HEK293 (cell line): ENCODE data around the gene MYL4.
A peak's percentile ranks its signal among the peaks of the same experiment; 100 is the strongest.
"Not testable (repeated sequence)": the region's sequence is repeated elsewhere in the genome, so short reads cannot be mapped to it uniquely, and the experiment has no call there.

Experiments used
- CTCF ChIA-PET: fragments of 350-600 bp; formaldehyde crosslinking; extraction: SDS; loops from one replicate; lab custom pipeline; 2021; ENCODE audit warnings: antibody characterized with exemption; lab: Yijun Ruan, JAX
- POLR2A ChIA-PET: fragments of 300-600 bp; formaldehyde crosslinking; extraction: SDS; loops from one replicate; lab custom pipeline; 2020; ENCODE audit warnings: antibody characterized with exemption, inconsistent platforms; lab: Yijun Ruan, JAX
- H3K27ac ChIP-seq: fragments of 200-500 bp; sonication (Bioruptor generic); 2 replicates; pipeline ENCODE4 v1.5.1; 2014; ENCODE audit warnings: low read depth, low read length, control low read depth, inconsistent platforms; ENCODE audit errors: extremely low read depth
- H3K36me3 ChIP-seq, 2 experiments: fragments of 200-500 bp in 1 of 2; sonication (Bioruptor generic) in 1 of 2; 1 replicate in 1 of 2; 2 replicates in 1 of 2; pipeline ENCODE4 v1.5.1; 2014 to 2017; ENCODE audit warnings: inconsistent platforms in 2 of 2, low read length in 2 of 2; ENCODE audit not compliant: control insufficient read depth in 2 of 2, insufficient read depth in 1 of 2
- H3K4me1 ChIP-seq: fragments of 200-500 bp; sonication (Bioruptor generic); 2 replicates; pipeline ENCODE4 v1.5.1; 2014; ENCODE audit warnings: mild to moderate bottlenecking, low read length, inconsistent platforms; ENCODE audit not compliant: control insufficient read depth, insufficient read depth
- H3K4me3 ChIP-seq: 2 replicates; pipeline ENCODE4 v1.5.1; 2011; ENCODE audit warnings: low read depth, mild to moderate bottlenecking, control low read depth, low read length, moderate library complexity
- H3K9me3 ChIP-seq: fragments of 200-500 bp; sonication (Bioruptor generic); 2 replicates; pipeline ENCODE4 v1.5.1; 2014; ENCODE audit warnings: low read depth, low read length, inconsistent platforms; ENCODE audit not compliant: control insufficient read depth, insufficient read depth
- GFI1B ChIP-seq: fragments of 450-650 bp; formaldehyde crosslinking; IDR thresholded peaks from 2 replicates; pipeline ENCODE4 v1.5.1; 2016; ENCODE audit warnings: missing biosample characterization, missing genetic modification characterization
- IKZF3 ChIP-seq: fragments of 450-650 bp; IDR thresholded peaks from 2 replicates; pipeline ENCODE4 v1.5.0; 2018; ENCODE audit warnings: missing biosample characterization, mild to moderate bottlenecking, missing genetic modification characterization, moderate library complexity
- PRDM1 ChIP-seq: fragments of 450-650 bp; formaldehyde crosslinking; IDR thresholded peaks from 2 replicates; pipeline ENCODE4; 2016; ENCODE audit warnings: missing biosample characterization, missing genetic modification characterization
- REPIN1 ChIP-seq: fragments of 450-650 bp; formaldehyde crosslinking; IDR thresholded peaks from 2 replicates; pipeline ENCODE4 v1.5.1; 2017; ENCODE audit warnings: missing biosample characterization, missing genetic modification characterization, low read depth
- ZNF114 ChIP-seq: fragments of 450-650 bp; formaldehyde crosslinking; IDR thresholded peaks from 2 replicates; pipeline ENCODE4 v1.5.0; 2017; ENCODE audit warnings: missing biosample characterization, missing genetic modification characterization
- ZNF121 ChIP-seq: fragments of 450-650 bp; formaldehyde crosslinking; IDR thresholded peaks from 2 replicates; pipeline ENCODE4 v1.5.1; 2016; ENCODE audit warnings: missing biosample characterization, missing genetic modification characterization
- ZNF211 ChIP-seq: fragments of 450-650 bp; formaldehyde crosslinking; IDR thresholded peaks from 2 replicates; pipeline ENCODE4 v1.5.1; 2016; ENCODE audit warnings: low read depth, missing biosample characterization, missing genetic modification characterization
- ZNF366 ChIP-seq: fragments of 450-650 bp; formaldehyde crosslinking; conservative IDR thresholded peaks from 2 replicates; pipeline ENCODE4 v1.5.1; 2016; ENCODE audit warnings: missing biosample characterization, missing genetic modification characterization
- ZNF433 ChIP-seq: fragments of 450-650 bp; formaldehyde crosslinking; IDR thresholded peaks from 2 replicates; pipeline ENCODE4 v1.5.1; 2016; ENCODE audit warnings: missing biosample characterization, missing genetic modification characterization, low read depth
- ZNF571 ChIP-seq: fragments of 450-650 bp; formaldehyde crosslinking; IDR thresholded peaks from 2 replicates; pipeline ENCODE4 v1.5.0; 2017; ENCODE audit warnings: missing biosample characterization, missing genetic modification characterization
- ZNF596 ChIP-seq: fragments of 450-650 bp; IDR thresholded peaks from 2 replicates; pipeline ENCODE4 v1.5.0; 2018; ENCODE audit warnings: missing biosample characterization, mild to moderate bottlenecking, missing genetic modification characterization, moderate library complexity
- ZNF660 ChIP-seq: fragments of 450-650 bp; IDR thresholded peaks from 2 replicates; pipeline ENCODE4 v1.5.1; 2018; ENCODE audit warnings: missing biosample characterization, mild to moderate bottlenecking, missing genetic modification characterization
- ZNF664 ChIP-seq: fragments of 450-650 bp; formaldehyde crosslinking; IDR thresholded peaks from 2 replicates; pipeline ENCODE4 v1.5.1; 2016; ENCODE audit warnings: missing biosample characterization, missing genetic modification characterization
- ZNF76 ChIP-seq: fragments of 450-650 bp; formaldehyde crosslinking; IDR thresholded peaks from 2 replicates; pipeline ENCODE4; 2016; ENCODE audit warnings: low read depth, missing biosample characterization, missing genetic modification characterization, borderline replicate concordance
- TF ChIP-seq, protein P1 (sequence below): fragments of 450-650 bp; formaldehyde crosslinking; IDR thresholded peaks from 2 replicates; pipeline ENCODE4 v1.5.1; 2016; ENCODE audit warnings: missing biosample characterization, missing genetic modification characterization
- TF ChIP-seq, protein P2 (sequence below): fragments of 450-650 bp; formaldehyde crosslinking; IDR thresholded peaks from 2 replicates; pipeline ENCODE4 v1.5.1; 2016; ENCODE audit warnings: missing biosample characterization, missing genetic modification characterization, borderline replicate concordance
- TF ChIP-seq, protein P3 (sequence below): fragments of 450-650 bp; formaldehyde crosslinking; IDR thresholded peaks from 2 replicates; pipeline ENCODE4 v1.5.1; 2016; ENCODE audit warnings: missing biosample characterization, missing genetic modification characterization

MYL4 gene

GRCh38 chr17:47170710-47171109, 38.4 kb upstream of the MYL4 start:
- ChIA-PET CTCF (interaction anchor here (0.9 to 1.4 kb wide), 3 partner anchors 11 to 145 kb away, joined by 4 read pairs; no protein-coding TSS in a partner anchor), POLR2A (no interaction called here)

GRCh38 chr17:47172696-47173565, 36.2 kb upstream of the MYL4 start:
- Histone ChIP-seq H3K4me3 (no peak overlapping the region), H3K9me3 (no peaks in the 10 kb centered on the region), H3K36me3 (peaks cover 59 to 79% of the 10 kb centered on the region in 2 experiments), H3K4me1 (0 out of 2 replicates have a peak, but pooled peaks cover 4% of the 10 kb centered on the region), H3K27ac (no peak overlapping the region)
- POLR2A ChIA-PET, result no interaction called here
- TF ChIP-seq ZNF211 (tag by site-specific recombination) (no peak), ZNF664 (peak; percentile 94), ZNF660 (tag by site-specific recombination) (peak; percentile 51; the same call in 1 of the 2 replicates)
- CTCF ChIA-PET, result interaction anchor here (0.6 kb wide), 1 partner anchor 57 kb away, joined by 3 read pairs; no protein-coding TSS in a partner anchor

More at GRCh38 chr17:47170710-47171109, 38.4 kb upstream of the MYL4 start:
- no peak for TF ChIP-seq ZNF114 (tag by site-specific recombination)
- peak; percentile 88 for TF ChIP-seq ZNF121
- TF ChIP-seq PRDM1, result no peak
- Histone ChIP-seq H3K36me3 (peaks cover 58 to 75% of the 10 kb centered on the region in 2 experiments), H3K4me3 (no peak overlapping the region), H3K4me1 (no peaks in the 10 kb centered on the region), H3K9me3 (no peaks in the 10 kb centered on the region), H3K27ac (no peak overlapping the region)

DNA sequence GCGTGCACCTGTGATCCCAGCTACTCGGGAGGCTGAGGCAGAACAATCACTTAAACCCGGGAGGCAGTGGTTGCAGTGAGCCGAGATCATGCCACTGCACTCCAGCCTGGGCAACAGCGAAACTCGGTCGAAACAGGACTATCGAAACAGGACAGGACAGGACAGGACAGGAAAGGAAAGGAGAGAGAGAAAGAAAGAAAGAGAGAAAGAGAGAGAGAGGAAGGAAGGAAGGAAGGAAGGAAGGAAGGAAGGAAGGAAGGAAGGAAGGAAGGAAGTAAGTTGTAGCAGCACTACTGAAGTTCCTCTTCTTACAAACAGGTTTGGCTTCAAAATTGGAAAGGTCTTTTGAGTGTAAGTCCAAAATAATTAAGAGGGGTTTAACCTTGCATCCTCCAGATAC, 34.3 kb upstream of the MYL4 start:
- H3K27ac ChIP-seq, POLR2A ChIA-PET, H3K4me3 ChIP-seq, H3K9me3 ChIP-seq, H3K4me1 ChIP-seq, CTCF ChIA-PET: not testable (repeated sequence)
- TF ChIP-seq ZNF366 (tag by site-specific recombination) (peak; percentile 96), ZNF596 (peak; percentile 36; the same call in 1 of the 2 replicates)
- peaks cover 61 to 78% of the 10 kb centered on the region in 2 experiments for H3K36me3 ChIP-seq

DNA sequence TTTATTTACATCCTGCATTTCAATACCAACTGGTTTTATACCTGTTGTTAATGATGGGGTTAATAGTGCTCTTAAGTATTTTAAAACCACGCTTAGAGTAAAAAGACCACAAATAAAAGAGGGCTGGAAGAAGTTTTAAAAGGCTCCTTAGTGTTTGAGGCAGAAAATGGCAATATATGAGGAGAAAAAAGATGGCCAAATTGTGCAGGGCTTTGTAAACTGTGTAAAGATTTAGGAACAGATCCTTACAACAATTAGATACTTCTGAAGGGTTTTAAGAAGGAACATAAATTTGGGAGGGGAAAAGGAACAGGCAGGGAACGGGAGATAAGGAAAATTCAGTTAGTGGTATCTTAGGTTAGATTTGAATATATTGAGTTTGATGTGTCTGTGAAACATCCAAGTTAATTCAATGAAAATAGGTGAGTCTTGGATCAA, 32.7 kb upstream of the MYL4 start:
- Histone ChIP-seq H3K4me1 (0 out of 2 replicates have a peak, but pooled peaks cover 5% of the 10 kb centered on the region), H3K36me3 (peaks cover 58 to 74% of the 10 kb centered on the region in 2 experiments), H3K4me3 (no peak overlapping the region), H3K27ac (no peak overlapping the region), H3K9me3 (no peaks in the 10 kb centered on the region)
- CTCF ChIA-PET, result no interaction called here
- POLR2A ChIA-PET, result no interaction called here
- TF ChIP-seq, protein P1, sequence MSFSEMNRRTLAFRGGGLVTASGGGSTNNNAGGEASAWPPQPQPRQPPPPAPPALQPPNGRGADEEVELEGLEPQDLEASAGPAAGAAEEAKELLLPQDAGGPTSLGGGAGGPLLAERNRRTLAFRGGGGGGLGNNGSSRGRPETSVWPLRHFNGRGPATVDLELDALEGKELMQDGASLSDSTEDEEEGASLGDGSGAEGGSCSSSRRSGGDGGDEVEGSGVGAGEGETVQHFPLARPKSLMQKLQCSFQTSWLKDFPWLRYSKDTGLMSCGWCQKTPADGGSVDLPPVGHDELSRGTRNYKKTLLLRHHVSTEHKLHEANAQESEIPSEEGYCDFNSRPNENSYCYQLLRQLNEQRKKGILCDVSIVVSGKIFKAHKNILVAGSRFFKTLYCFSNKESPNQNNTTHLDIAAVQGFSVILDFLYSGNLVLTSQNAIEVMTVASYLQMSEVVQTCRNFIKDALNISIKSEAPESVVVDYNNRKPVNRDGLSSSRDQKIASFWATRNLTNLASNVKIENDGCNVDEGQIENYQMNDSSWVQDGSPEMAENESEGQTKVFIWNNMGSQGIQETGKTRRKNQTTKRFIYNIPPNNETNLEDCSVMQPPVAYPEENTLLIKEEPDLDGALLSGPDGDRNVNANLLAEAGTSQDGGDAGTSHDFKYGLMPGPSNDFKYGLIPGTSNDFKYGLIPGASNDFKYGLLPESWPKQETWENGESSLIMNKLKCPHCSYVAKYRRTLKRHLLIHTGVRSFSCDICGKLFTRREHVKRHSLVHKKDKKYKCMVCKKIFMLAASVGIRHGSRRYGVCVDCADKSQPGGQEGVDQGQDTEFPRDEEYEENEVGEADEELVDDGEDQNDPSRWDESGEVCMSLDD (tag by site-specific recombination), result no peak
- no peak for TF ChIP-seq ZNF433 (tag by site-specific recombination)
- TF ChIP-seq GFI1B (tag by site-specific recombination), result no peak
- TF ChIP-seq, protein P2, sequence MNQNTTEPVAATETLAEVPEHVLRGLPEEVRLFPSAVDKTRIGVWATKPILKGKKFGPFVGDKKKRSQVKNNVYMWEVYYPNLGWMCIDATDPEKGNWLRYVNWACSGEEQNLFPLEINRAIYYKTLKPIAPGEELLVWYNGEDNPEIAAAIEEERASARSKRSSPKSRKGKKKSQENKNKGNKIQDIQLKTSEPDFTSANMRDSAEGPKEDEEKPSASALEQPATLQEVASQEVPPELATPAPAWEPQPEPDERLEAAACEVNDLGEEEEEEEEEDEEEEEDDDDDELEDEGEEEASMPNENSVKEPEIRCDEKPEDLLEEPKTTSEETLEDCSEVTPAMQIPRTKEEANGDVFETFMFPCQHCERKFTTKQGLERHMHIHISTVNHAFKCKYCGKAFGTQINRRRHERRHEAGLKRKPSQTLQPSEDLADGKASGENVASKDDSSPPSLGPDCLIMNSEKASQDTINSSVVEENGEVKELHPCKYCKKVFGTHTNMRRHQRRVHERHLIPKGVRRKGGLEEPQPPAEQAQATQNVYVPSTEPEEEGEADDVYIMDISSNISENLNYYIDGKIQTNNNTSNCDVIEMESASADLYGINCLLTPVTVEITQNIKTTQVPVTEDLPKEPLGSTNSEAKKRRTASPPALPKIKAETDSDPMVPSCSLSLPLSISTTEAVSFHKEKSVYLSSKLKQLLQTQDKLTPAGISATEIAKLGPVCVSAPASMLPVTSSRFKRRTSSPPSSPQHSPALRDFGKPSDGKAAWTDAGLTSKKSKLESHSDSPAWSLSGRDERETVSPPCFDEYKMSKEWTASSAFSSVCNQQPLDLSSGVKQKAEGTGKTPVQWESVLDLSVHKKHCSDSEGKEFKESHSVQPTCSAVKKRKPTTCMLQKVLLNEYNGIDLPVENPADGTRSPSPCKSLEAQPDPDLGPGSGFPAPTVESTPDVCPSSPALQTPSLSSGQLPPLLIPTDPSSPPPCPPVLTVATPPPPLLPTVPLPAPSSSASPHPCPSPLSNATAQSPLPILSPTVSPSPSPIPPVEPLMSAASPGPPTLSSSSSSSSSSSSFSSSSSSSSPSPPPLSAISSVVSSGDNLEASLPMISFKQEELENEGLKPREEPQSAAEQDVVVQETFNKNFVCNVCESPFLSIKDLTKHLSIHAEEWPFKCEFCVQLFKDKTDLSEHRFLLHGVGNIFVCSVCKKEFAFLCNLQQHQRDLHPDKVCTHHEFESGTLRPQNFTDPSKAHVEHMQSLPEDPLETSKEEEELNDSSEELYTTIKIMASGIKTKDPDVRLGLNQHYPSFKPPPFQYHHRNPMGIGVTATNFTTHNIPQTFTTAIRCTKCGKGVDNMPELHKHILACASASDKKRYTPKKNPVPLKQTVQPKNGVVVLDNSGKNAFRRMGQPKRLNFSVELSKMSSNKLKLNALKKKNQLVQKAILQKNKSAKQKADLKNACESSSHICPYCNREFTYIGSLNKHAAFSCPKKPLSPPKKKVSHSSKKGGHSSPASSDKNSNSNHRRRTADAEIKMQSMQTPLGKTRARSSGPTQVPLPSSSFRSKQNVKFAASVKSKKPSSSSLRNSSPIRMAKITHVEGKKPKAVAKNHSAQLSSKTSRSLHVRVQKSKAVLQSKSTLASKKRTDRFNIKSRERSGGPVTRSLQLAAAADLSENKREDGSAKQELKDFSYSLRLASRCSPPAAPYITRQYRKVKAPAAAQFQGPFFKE (tag by site-specific recombination), result no peak
- no peak for TF ChIP-seq ZNF76 (tag by site-specific recombination)
- no peak for TF ChIP-seq ZNF571 (tag by site-specific recombination)
- no peak for TF ChIP-seq REPIN1 (tag by site-specific recombination)
- TF ChIP-seq, protein P3, sequence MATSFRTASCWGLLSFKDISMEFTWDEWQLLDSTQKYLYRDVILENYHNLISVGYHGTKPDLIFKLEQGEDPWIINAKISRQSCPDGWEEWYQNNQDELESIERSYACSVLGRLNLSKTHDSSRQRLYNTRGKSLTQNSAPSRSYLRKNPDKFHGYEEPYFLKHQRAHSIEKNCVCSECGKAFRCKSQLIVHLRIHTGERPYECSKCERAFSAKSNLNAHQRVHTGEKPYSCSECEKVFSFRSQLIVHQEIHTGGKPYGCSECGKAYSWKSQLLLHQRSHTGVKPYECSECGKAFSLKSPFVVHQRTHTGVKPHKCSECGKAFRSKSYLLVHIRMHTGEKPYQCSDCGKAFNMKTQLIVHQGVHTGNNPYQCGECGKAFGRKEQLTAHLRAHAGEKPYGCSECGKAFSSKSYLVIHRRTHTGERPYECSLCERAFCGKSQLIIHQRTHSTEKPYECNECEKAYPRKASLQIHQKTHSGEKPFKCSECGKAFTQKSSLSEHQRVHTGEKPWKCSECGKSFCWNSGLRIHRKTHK (tag by site-specific recombination), result no peak
- TF ChIP-seq IKZF3 (tag by site-specific recombination), result no peak
